ENCODE data around the gene KRT1.

DNA sequence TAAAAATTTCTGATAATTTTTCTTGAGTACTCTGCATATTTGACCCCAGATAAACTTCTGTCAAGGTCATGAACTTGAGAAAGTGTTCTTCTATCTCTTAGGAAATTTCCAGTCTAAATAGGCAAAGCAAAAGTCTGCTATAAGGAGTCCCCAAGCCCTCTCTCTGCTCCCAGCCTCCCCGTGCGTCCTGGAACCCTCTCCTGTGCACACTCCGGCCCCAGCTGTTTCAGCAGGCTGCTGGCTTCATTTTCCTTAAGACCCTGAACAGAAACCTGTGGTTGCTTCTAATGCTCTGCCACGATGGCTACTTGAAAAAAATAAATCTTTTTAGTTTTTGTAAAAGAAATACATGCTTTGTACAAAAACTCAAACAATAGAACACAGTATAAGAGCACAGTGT lies 42.9 kb downstream of the KRT1 start:
- TF ChIP-seq EZH2 (IDR thresholded peaks at IDR 0.05; ENCODE audit: insufficient read depth, poor library complexity, severe bottlenecking) = no peak
- TF ChIP-seq EZH2phosphoT487 (IDR thresholded peaks at IDR 0.05; ENCODE audit: insufficient read depth, low read depth) = no peak

All from GM23248 (cell line).